Testis (tissue), 2 donors: ENCODE measurements around the gene LRRK1.

ENCODE experiments used
- CTCF ChIP-seq, 3 experiments: fragments of 450-650 bp in 2 of 3; fragments of 200-600 bp in 1 of 3; sonication (generic) in 1 of 3; IDR thresholded peaks; one replicate each; pipeline ENCODE4 v1.5.1; 2016 to 2019; ENCODE audit warnings: antibody characterized with exemption in 3 of 3, mild to moderate bottlenecking in 2 of 3, moderate library complexity in 1 of 3
- POLR2A ChIP-seq: fragments of 450-650 bp; IDR thresholded peaks from one replicate; pipeline ENCODE4 v1.6.1; 2017; ENCODE audit warnings: antibody characterized with exemption, mild to moderate bottlenecking, moderate library complexity

DNA sequence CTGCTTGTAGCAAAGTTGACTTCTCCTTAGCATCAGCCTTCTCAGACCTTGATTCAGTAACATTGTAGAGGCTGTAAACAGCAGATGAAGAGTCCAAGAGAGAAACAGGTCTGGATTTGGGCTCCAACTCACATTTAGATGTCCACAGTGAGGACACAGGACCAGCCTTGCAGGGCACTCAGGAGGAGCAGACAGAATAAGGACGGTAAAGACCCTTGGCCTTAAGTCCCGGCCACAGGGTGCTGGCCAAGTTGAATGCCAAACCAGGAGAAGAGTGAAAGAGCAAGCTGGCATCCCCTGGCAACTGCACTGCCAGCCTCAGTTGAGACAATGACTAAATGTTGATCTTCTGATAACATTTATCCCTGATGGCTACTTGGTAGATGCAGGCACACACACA is 136.3 kb downstream of the LRRK1 start:
- TF ChIP-seq POLR2A (no peak), CTCF (IDR thresholded peaks at IDR 0.05) (no peak)
